ENCODE measurements around the gene GLDC.
"Not testable (repeated sequence)": the region's sequence is repeated elsewhere in the genome, so short reads cannot be mapped to it uniquely, and the experiment has no call there.

GLDC gene

DNA sequence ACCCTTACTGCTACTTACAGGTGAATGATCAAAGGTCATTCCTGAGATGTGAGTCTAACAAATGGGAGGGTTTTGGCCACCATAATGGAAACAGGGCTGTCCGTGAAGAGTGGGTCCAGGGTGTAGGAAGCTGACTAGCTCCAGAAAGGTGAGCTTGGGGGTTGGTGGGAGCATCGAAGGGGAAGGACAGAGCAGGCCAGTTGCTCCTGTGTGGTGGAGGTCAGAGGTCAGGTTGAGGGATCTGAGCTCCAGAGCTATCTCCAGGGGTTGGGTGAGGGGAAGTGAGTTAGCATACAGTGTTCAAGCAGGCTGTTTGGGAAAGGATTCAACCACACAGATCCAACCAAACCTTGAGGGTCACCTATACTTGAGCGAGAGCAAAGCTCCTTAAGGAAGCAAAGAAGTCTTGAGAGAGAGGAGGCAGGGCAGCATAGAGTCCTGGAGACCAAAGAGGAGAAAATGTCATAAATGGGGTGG, 18.7 kb upstream of the GLDC start:
- DNase-seq (ENCODE audit: low read depth): no peak

DNA sequence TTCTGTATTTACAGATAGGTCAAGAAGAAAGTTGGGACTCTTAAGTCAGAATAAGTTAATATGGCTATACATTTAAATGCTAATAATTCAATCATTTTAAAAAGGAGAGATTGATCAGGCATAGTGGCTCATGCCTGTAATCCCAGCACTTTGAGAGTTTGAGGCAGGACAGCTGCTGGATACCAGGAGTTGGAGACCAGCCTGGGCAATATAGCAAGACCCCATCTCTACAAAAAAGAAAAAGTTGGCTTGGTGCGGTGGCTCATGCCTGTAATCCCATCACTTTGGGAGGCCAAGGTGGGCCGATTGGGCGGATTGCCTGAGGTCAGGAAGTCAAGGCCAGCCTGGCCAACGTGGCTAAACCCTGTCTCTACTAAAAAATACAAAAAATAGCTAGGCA, 15.0 kb upstream of the GLDC start:
- DNase-seq (ENCODE audit: low read depth): no peak

DNA sequence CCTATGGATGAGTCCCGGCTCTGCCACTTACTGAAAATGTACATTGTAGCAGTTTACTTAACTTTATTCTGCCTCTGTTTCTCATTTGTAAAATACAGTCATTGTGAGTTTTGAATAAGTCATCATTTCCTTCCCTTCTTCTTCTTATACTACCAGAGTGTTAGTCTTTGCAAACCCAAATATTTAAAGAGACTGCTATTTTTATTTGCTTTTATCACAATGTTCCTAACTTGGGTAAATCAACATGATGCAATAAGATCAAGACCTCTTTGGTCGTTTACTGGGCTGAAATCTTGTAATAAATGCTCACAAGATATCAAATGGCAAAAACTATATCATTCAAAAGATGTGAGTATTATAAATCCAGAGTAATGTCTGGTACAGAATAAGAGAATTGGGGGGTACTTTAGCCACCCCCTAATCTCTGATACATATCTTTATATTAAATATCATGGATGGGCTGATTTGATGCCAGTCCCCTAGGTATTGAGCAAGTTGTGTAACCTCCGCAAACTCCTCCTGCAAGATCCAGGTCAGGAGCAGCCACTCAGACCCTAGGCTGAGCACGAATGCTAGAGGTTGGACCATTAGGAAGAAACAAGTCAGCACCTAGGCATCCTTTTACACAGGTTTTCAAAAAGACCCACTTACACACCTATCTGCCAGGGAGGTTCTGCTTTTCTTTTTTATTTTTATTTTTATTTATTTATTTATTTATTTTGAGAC, 13.3 kb upstream of the GLDC start:
- no peak for DNase-seq (ENCODE audit: low read depth)

DNA sequence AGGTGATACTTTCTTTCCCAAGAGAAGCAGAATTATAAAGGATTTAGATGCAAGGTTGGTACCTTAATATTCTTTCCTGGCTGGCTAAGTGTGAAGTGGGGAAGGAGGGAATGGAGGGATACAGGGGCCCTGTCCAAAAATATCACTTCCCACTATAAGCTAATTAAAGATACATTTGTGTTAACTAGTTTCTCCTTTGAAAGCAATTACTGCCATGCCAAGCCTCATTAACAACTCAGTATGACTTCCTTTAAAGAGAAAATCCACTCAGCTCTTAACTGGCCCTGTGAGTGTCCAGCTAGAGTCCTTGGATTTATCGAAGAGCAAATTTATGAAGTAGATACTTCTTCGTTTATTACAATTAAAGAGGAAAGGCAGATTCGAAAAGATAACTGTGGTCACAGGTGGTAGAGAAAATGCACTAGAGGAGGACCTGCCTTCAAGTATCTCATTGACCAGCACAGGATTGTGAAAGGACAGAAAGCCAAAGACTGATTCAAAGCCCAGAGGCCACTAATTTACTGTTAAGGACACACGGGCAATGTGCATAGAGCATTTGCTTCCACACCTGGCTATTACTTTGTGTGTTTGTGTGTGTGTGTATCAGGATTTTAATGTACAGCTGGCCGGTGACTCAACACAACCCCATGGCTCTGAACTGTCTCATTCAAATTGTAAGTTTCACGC, 11.2 kb upstream of the GLDC start:
- no peak for DNase-seq (ENCODE audit: low read depth)

DNA sequence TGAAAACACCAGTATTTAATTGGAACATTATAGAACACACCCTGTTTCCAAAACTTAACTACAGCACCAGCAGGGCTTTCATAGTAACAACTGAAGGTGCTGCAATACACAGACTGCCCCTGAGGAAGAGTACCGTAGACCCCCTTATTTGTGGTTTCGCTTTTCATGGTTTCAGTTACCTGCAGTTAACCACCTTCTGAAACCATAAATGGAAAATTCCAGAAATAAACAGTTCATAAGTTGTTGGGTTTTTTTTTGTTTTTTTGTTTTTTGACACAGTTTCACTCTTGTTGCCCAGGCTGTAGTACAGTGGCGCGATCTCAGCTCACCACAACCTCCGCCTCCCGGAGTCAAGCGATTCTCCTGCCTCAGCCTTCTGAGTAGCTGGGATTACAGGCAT, 9.5 kb upstream of the GLDC start:
- no peak for DNase-seq (ENCODE audit: low read depth)

DNA sequence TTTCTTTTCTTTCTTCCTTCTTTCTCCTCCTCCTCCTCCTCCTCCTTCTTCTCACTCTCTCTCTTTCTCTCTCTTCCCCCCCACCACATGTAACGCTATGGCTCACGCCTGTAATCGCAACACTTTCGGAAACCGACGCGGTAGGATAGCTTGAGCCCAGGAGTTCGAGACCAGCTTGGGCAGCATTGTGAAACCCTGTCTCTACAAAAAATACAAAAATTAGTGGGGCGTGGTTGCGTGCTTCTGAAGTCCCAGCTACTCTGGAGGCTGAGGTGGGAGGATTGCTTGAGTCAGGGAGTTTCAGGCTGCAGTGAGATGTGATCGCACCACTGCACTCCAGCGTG, 736 bp upstream of the GLDC start:
- DNase-seq (ENCODE audit: low read depth): no peak

DNA sequence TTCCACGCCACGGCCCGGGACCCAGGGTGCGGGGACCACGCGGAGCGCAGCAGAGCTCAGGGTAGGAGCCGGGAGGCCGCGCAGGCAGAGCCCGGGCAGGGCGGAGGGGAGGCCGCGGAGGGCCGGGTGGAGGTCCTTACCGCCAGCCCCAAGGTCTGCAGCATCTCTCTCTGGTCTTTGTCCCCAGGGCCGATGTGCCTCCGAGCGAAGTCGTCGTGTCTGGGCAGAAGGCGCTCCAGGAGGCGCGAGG, 499 bp downstream of the GLDC start:
- DNase-seq (ENCODE audit: low read depth): not testable (repeated sequence)

DNA sequence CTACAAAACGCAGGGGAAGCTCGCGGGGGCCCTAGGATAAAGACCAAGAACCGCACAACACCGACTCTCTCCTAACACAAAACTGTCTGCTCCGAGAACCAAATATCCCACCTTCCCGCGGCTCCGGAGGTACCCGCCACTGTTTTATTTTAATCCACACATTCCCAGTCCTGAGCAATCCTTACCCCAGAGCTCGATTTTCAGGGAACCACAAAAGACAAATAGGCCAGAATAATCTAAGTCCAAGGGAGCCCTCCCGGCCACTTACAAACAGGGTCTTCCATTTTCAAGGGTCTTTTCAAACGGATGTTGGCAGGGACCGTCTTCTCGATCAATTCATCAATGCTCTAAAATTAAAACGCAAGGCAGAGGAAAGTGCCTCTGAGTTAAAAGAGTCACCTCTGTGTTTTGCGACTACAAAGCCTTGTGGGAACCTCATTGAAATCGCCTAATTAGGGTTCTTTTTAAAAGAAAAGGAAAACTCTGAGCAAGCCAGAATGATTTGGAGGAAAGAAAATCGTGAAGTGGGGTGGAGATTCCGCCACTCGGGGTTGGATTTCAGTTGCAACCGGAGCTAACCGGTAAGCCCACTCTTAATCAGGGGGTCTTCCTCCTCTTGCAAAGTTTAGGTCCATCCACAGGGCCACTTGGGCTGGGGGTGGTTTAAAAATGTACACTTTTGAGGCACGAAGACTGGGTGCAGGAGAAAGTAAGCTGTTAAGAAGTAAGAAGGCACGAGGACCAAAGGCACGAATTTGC, 1.0 kb downstream of the GLDC start:
- no peak for DNase-seq (ENCODE audit: low read depth)

DNA sequence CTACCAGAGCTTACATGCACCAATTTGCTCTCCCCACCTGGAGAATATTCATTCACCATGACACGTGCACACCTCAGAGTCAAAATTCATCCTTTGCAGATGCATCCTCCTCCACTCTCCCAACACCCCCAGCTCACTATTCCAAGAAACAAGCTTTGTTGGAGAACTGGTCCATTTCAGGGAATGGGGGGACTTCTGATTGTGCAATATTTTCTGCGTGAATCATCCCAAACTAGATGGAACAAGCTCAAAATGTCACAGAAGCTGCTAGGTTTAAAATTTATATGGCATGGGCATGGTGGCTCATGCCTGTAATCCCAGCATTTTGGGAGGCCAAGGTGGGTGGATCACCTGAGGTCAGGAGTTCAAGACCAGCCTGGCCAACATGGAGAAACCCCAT, 3.6 kb downstream of the GLDC start:
- no peak for DNase-seq (ENCODE audit: low read depth)

DNA sequence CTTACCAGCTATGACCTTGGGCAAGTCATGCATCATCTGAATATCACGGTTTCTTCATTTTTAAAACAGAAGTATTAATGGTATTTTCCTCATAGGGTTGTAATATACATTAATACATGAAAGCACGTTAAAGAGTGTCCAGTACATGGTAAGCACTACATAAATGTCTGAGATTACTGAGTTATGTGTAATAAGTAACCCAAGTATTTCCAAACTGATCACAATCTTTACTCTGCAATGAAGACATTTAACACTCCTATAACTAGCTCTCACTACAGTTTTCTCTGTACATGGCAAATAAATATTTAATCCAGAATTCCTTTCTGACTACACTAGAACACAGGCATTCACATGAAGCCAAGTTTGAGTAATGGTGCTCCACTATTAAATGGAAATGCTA, 4.0 kb downstream of the GLDC start:
- DNase-seq (ENCODE audit: low read depth): no peak

DNA sequence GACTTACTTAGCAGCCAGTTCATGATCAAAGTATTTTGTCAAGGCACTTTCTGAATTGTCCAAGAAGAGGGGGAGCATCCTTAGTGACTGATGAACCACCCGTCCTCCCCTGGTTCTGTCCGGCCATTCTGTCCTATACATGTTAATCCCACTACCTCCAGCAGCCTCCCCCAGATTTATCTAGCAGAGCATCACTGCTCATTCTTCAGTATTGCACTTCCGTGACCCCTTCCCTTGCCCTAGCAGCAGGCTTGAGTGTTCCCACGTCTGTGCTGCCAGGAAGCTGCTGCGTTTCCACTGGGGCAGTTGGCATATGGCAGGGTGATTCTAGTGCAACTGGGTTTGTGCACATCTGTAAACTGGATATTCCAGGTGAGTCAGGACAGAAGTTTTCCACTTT, 4.5 kb downstream of the GLDC start:
- no peak for DNase-seq (ENCODE audit: low read depth)

DNA sequence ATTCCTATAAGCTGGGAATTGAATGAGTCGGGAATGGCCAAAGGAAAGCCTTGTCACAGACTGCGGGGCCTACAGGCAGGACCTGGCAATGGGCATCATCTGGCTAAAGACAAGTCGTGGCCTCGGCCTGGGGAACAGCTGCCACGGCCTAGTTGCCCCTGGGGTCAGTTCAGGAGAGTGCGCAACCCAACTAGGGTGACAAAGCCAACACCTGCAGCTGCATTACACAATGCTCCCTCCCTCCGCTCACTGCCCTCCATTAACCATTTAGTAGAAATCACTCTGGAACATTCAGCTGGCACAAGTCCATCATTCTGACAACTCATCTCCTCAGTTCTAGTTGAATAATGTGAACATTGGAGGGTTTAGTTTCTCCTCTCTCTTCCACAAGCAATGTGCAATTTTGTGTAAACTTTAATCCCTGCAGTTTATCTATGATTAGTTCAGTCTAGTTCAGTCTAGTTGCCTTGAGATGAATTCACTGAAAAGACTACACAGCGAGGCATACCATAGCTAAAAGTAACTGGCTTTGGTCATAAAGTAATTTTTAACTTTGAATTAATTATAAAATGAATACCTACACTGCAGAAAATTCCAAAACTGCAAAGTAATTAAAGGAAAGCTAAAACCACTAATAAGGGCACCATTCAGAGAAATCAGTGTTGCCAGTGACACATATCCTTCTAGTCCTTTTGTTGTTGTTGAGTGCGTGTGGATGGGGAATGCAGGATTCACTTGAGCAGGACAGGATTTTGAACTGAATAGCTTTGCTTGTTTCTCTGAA, 5.1 kb downstream of the GLDC start:
- DNase-seq (ENCODE audit: low read depth): no peak

DNA sequence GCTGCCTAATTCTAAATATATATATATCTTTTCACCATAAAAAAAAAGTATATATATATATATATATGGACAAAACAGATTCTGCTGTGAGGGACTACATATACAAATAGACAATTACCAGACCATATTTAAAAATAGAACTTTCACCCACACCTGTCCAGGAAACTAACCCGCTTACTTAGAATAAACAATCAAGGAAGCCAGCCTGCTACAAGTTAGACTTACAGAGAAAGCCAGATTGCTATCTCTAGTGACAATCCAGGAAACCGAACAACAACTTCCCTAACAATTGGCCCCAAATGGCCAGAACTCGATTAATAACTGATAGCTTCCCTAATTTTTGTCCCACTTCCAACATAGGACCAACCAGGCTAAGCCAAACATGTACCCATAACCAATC, 5.9 kb downstream of the GLDC start:
- no peak for DNase-seq (ENCODE audit: low read depth)

DNA sequence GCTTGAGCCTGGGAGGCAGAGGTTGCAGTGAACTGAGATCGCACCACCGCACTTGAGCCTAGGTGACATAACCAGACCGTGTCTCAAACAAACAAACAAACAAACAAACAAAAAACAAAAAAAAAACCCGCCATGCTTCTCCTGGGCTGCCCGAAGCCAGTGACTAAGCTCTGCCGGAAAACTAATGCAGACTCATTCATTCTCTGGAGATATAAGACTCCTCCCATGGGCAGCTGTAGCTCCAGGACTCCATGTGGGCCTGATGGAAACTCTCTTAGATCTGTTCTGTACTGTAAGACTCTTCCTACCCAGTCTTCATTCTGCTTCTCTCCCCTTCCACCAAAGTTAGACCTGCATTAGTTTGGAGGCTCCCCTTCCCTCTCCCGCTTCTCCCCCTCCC, 11.1 kb downstream of the GLDC start:
- DNase-seq (ENCODE audit: low read depth): no peak

DNA sequence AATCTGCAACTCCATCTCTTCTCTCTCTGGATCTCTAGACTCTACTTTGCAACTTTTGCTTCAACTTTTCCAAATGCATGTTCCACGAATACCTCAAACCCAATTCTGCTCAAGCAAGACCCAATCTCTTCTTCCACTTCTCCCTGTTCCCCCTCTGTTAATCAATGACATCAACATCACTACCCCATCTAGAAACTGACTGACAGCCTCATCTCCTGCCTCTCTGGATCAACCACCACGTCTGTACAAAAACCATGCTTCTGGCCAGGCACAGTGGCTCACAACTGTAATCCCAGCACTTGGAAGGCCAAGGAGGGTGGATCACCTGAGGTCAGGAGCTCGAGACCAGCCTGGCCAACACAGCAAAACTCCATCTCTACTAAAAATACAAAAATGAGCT, 12.2 kb downstream of the GLDC start:
- DNase-seq (ENCODE audit: low read depth): no peak

DNA sequence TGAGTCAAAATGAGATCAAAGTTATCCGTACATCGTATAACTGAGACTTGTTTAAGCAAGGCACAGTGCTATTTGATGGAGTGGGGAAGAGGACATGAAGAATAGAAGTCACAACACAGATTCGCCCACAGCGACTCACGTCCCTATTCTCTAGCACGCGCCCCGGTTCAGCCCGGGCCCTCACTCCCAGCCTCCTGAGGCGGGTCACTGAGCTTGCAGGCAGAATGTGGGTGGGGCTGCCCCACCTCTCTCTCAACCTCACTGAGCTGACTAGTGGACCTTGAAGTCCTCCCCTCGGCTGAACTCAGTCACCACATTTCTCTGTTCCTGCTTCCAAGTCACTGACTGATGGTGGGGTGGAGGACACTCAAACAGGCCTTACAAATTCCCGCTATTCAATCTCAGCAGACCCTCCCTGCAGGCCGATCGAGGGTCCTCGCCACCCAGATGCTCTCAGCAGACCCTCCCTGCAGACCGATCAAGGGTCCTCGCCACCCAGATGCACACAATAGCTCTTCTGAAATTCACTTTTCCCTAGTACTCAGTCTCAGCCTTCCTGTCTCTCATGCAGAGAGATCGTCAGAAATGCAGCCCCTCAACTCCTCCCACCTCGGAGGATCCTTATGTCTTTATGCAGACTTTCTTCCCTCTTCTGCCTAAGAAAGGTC, 12.9 kb downstream of the GLDC start:
- no peak for DNase-seq (ENCODE audit: low read depth)

DNA sequence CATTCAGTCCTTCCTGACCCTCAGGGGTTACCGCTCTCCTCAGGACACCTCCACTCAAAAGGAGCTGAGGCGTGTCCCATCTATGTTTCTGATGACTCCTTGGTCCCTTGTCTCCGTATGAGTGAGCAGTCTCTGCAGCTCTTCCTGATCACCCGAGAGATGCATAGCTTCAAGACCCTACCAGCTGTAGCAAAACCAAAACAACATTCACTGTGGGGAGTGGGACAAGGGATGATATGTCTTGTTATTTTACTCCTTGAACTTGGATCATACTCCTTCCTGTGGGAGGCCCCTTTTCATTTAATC, 14.4 kb downstream of the GLDC start:
- DNase-seq (ENCODE audit: low read depth): no peak

DNA sequence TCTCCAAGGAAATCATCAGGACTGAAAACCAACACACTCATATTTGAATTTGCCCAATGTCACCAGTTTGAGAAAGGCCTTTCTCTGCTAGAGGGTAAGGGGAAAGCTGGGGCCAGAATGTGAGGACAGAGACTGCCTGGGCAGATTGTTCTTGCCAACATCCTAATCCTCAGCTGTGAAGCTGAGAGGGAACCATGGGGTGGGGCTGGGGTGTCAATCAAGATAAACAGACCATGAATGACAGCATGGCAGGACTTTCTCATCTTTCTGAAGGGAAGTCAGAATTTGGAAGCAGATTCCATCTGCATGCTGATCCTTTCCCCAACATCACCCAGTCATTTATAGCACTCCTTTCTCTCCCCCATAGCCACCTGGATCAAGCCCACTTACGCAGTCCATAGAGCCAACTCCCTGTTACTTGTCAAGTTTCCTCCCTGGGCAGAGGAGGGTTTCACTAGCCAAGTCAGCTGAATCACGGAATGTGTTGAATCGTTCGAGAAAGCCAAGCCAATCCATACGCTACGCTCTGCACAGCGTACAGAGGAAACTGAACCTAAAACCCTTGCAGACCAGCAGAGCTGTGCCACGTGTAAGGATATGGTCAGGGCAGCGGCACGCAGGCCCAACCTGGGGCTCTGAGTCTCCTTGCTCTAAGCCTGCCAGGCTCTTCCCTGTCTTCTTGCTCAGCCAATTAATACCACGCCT, 14.9 kb downstream of the GLDC start:
- DNase-seq (ENCODE audit: low read depth): no peak

DNA sequence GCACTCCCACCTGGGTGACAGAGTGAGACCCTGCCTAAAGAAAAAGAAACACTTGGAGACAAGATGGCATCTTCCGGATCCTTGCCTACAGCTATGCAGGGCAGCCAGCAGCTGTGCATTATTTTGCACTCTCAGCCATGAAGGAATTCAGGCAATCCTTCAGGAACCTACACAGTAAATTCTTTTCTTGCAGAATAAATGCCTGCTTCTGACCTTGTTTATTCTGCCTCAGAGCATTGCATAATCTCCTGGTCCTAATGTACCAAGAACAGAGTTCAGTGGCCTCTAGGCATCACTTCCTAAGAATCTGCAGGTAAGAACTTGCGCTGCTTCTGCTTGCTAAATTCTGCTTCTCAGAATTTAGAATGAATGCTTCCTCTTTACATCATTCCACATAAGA, 16.8 kb downstream of the GLDC start:
- no peak for DNase-seq (ENCODE audit: low read depth)

DNA sequence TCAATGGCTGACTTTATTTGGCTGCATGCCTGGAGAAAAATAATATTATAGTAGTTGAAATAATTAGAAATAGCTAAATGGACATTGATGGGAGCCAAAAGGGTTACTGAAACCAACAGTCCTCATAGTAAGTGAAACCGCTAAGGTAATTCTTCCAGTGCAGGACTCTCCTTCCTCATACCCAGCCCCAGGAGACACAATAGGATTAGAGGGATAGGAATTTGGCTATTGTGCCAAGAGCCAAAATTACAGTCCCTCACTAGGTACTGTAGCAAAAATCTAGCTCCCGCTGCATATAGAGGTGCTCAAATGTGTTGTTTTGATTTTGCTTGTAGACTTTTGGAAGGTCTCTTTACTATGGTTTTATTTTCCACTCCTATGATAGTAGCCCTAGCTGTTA, 20.2 kb downstream of the GLDC start:
- no peak for DNase-seq (ENCODE audit: low read depth)

DNA sequence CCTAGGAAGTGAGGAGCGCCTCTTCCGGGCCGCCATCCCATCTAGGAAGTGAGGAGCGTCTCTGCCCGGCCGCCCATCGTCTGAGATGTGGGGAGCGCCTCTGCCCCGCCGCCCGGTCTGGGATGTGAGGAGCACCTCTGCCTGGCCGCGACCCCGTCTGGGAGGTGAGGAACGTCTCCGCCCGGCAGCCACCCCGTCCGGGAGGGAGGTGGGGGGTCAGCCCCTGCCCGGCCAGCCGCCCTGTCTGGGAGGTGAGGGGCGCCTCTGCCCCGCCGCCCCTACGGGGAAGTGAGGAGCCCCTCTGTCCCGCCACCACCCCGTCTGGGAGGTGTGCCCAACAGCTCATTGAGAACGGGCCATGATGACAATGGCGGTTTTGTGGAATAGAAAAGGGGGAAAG, 22.7 kb downstream of the GLDC start:
- not testable (repeated sequence) for DNase-seq (ENCODE audit: low read depth)

DNA sequence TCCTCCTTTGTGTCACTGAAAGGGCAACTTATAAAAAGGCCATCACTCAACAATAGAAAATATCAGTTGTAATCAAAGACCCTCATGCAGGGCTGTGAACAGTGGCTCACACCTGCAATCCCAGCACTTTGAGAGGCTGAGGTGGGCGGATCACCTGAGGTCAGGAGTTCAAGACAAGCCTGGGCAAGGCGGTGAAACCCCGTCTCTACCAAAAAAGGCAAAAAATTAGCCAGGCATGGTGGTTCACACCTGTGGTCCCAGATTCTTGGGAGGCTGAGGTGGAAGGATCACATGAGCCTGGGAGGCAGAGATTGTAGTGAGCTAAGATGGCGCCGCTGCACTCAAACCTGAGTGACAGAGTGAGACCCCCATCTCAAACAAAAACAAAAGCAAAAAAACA, 24.7 kb downstream of the GLDC start:
- no peak for DNase-seq (ENCODE audit: low read depth)
